DND-41 (cell line): ENCODE measurements around the gene AEBP2.
A peak's percentile ranks its signal among the peaks of the same experiment; 100 is the strongest.
"Not testable (repeated sequence)": the region's sequence is repeated elsewhere in the genome, so short reads cannot be mapped to it uniquely, and the experiment has no call there.

Experiments
- ATAC-seq: fragments of 200-7000 bp; cut with Tn5 transposase; 3 replicates; pipeline ENCODE4 v1.9.1; 2021; ENCODE audit warnings: low read depth; ENCODE audit not compliant: insufficient read depth
- DNase-seq: peaks from one replicate; pipeline ENCODE4 v3.0.0-alpha.2; 2020
- H2AFZ ChIP-seq: 2 replicates; pipeline ENCODE4 v1.6.0; 2012; ENCODE audit warnings: low read depth, low read length
- H3K27ac ChIP-seq: 2 replicates; pipeline ENCODE4 v1.5.1; 2012; ENCODE audit warnings: low read length, inconsistent platforms
- H3K27me3 ChIP-seq: fragments of 200-600 bp; sonication (generic); 2 replicates; pipeline ENCODE4 v1.6.0; 2012; ENCODE audit warnings: low read length, mild to moderate bottlenecking, inconsistent platforms; ENCODE audit not compliant: insufficient read depth, poor library complexity
- H3K36me3 ChIP-seq: 2 replicates; pipeline ENCODE4 v1.5.1; 2012; ENCODE audit warnings: low read length, inconsistent platforms; ENCODE audit not compliant: insufficient read depth
- H3K4me1 ChIP-seq: 2 replicates; pipeline ENCODE4 v1.5.1; 2012; ENCODE audit warnings: mild to moderate bottlenecking, low read length; ENCODE audit not compliant: insufficient read depth
- H3K4me2 ChIP-seq: 2 replicates; pipeline ENCODE4 v1.6.0; 2012; ENCODE audit warnings: mild to moderate bottlenecking, moderate library complexity, low read length, inconsistent platforms; ENCODE audit not compliant: insufficient read depth
- H3K4me3 ChIP-seq, 2 experiments: fragments of 200-600 bp in 1 of 2; shearing (Covaris generic) in 1 of 2; 2 replicates each; pipeline ENCODE4 v1.5.1; 2012 to 2016; ENCODE audit warnings: inconsistent platforms in 2 of 2, low read length in 2 of 2, mild to moderate bottlenecking in 2 of 2, low read depth in 1 of 2, moderate library complexity in 1 of 2
- H3K79me2 ChIP-seq: 2 replicates; pipeline ENCODE4 v1.6.0; 2012; ENCODE audit warnings: low read length, inconsistent platforms; ENCODE audit not compliant: insufficient read depth
- H3K9ac ChIP-seq: 2 replicates; pipeline ENCODE4 v1.6.0; 2012; ENCODE audit warnings: low read depth, mild to moderate bottlenecking, inconsistent platforms, low read length, moderate library complexity
- H3K9me3 ChIP-seq: 2 replicates; pipeline ENCODE4 v1.5.1; 2012; ENCODE audit warnings: low read length, moderate library complexity, mild to moderate bottlenecking, inconsistent platforms; ENCODE audit not compliant: insufficient read depth, severe bottlenecking
- H4K20me1 ChIP-seq: 2 replicates; pipeline ENCODE4 v1.6.0; 2012; ENCODE audit warnings: low read length; ENCODE audit not compliant: insufficient read depth
- EZH2 ChIP-seq: IDR thresholded peaks from 3 replicates; pipeline ENCODE4 v1.6.1; 2012; ENCODE audit warnings: borderline replicate concordance, low read depth, mild to moderate bottlenecking, moderate library complexity, low read length, inconsistent platforms; ENCODE audit not compliant: severe bottlenecking
- TF ChIP-seq, protein P1 (sequence below): IDR thresholded peaks from 2 replicates; pipeline ENCODE4 v1.5.1; 2012; ENCODE audit warnings: borderline replicate concordance, low read length, moderate library complexity, mild to moderate bottlenecking; ENCODE audit not compliant: poor library complexity, severe bottlenecking; ENCODE audit errors: extremely low read depth

AEBP2 gene

DNA sequence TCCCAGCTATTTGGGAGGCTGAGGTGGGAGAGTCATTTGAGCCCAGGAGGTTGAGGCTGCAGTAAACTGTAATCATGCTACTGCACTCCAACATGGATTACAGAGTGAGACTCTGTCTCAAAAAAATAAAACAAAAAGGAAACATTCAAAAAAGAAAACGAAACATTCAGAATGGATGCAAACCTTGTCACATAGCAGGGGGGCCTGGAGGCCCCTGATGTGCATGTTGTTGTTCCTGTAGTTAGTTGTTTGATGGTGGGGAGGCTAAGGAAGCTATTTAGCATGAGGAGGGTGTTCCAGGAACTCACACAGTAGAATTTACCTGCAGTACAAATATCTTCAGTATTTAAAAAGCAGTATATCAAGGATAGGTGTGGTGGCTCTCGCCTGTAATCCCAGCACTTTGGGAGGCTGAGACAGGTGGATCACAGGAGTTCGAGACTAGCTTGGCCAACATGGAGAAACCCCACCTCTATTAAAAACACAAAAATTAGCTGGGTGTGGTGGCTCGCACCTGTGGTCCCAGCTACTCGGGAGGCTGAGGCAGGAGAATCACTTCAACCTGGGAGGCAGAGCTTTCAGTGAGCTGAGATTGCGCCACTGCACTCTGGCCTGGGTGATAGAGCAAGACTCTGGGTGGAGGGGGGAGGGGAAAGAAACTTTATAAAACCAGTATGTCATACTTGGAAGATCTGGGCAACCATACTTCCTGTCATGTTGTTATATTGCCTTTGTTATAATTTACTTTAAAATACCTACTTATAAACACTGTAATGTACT is 17.6 kb upstream of the AEBP2 start:
- H3K36me3 ChIP-seq = no peaks in the 10 kb centered on the region
- H3K4me3 ChIP-seq = no peak overlapping the region
- TF ChIP-seq, protein P1, sequence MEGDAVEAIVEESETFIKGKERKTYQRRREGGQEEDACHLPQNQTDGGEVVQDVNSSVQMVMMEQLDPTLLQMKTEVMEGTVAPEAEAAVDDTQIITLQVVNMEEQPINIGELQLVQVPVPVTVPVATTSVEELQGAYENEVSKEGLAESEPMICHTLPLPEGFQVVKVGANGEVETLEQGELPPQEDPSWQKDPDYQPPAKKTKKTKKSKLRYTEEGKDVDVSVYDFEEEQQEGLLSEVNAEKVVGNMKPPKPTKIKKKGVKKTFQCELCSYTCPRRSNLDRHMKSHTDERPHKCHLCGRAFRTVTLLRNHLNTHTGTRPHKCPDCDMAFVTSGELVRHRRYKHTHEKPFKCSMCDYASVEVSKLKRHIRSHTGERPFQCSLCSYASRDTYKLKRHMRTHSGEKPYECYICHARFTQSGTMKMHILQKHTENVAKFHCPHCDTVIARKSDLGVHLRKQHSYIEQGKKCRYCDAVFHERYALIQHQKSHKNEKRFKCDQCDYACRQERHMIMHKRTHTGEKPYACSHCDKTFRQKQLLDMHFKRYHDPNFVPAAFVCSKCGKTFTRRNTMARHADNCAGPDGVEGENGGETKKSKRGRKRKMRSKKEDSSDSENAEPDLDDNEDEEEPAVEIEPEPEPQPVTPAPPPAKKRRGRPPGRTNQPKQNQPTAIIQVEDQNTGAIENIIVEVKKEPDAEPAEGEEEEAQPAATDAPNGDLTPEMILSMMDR = no peak
- no peak for TF ChIP-seq EZH2
- H3K4me2 ChIP-seq = no peak overlapping the region
- H3K27me3 ChIP-seq = no peaks in the 10 kb centered on the region
- no peaks in the 10 kb centered on the region for H3K9me3 ChIP-seq
- no peaks in the 10 kb centered on the region for H3K79me2 ChIP-seq
- no peaks in the 10 kb centered on the region for H4K20me1 ChIP-seq
- no peak overlapping the region for H3K9ac ChIP-seq
- H3K4me1 ChIP-seq = peaks cover 16% of the 10 kb centered on the region
- ATAC-seq = peak; percentile 67; the same call in 1 of the 3 replicates
- peak overlapping the region; percentile 56; the same call in 1 of the 2 replicates for H2AFZ ChIP-seq
- peak overlapping the region; percentile 46 for H3K27ac ChIP-seq
- peak; percentile 40 for DNase-seq

DNA sequence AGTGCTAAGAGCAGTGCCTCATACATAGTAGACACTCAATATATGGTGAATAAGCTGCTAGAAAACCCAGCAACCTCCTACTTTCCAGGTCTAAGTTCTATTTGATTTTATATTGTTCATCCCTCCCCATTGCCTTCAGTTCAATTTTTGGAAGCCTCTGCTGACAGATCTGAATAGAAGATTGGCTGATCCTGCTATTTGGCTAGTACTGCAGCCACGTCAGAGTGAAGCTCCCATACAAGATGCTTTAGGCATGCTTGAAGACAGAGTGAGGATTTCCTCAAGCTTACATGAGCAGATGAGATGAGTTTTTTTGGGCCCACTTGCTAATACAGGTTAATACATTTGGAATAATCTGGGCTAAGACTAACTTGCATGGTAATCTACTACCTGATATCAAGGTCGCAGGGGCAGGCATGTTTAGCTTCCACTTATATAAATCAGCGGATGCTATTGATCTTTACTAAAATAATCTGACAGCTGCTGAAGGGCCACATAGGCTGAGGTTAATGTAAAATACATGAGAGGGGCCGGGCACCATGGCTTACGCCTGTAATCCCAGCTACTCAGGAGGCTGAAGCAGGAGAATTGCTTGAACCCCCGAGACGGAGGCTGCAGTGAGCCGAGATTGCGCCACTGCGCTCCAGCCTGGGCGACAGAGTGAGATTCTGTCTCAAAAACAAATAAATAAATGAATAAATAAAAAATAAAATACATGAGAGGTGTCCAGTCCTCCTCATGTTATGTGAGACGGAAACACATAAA is 15.9 kb upstream of the AEBP2 start:
- Histone ChIP-seq H3K9ac (no peak overlapping the region), H3K4me1 (peaks cover 21% of the 10 kb centered on the region), H3K36me3 (no peaks in the 10 kb centered on the region), H3K9me3 (no peaks in the 10 kb centered on the region), H3K4me3 (no peak overlapping the region), H2AFZ (no peak overlapping the region), H3K4me2 (no peak overlapping the region), H3K79me2 (no peaks in the 10 kb centered on the region), H3K27me3 (no peaks in the 10 kb centered on the region), H3K27ac (no peak overlapping the region), H4K20me1 (no peaks in the 10 kb centered on the region)
- ATAC-seq = no peak
- DNase-seq = no peak
- TF ChIP-seq, protein P1 = no peak
- no peak for TF ChIP-seq EZH2

DNA sequence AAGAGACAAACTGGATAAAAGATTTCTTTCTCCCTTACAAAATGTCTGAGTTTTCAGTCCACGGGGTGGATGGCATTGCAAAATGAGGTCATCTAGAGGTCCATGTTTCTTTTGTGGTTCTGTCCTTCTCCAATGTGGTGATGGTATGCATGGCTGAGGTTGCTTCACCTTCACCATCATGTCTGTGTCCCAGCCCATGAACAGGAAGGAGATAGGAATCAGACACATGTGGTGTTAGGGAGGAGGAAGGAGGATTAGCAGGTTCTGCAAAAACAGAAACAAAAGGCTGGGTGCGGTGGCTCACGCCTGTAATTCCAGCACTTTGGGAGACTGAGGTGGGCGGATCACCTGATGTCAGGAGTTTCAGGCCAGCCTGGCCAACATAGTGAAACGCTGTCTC is 11.0 kb upstream of the AEBP2 start:
- Histone ChIP-seq H4K20me1 (no peaks in the 10 kb centered on the region), H2AFZ (no peak overlapping the region), H3K4me3 (no peak overlapping the region), H3K9ac (no peak overlapping the region), H3K27ac (peak overlapping the region; percentile 48), H3K36me3 (no peaks in the 10 kb centered on the region), H3K4me2 (no peak overlapping the region), H3K9me3 (no peaks in the 10 kb centered on the region), H3K4me1 (peaks cover 42% of the 10 kb centered on the region), H3K79me2 (0 out of 2 replicates have a peak, but pooled peaks cover 3% of the 10 kb centered on the region), H3K27me3 (no peaks in the 10 kb centered on the region)
- DNase-seq = peak; percentile 41
- peak; percentile 34; the same call in 2 of the 3 replicates for ATAC-seq
- no peak for TF ChIP-seq EZH2
- TF ChIP-seq, protein P1 = no peak

DNA sequence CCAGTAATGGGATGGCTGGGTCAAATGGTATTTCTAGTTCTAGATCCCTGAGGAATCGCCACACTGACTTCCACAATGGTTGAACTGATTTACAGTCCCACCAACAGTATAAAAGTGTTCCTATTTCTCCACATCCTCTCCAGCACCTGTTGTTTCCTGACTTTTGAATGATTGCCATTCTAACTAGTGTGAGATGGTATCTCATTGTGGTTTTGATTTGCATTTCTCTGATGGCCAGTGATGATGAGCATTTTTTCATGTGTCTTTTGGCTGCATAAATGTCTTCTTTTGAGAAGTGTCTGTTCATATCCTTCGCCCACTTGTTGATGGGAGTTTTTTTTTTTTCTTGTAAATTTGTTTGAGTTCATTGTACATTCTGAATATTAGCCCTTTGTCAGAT is 9.8 kb upstream of the AEBP2 start:
- not testable (repeated sequence) for H3K4me3 ChIP-seq, H2AFZ ChIP-seq, H3K9me3 ChIP-seq, DNase-seq, H3K36me3 ChIP-seq, H4K20me1 ChIP-seq, H3K9ac ChIP-seq, H3K4me2 ChIP-seq, ATAC-seq, H3K27ac ChIP-seq, H3K79me2 ChIP-seq, H3K27me3 ChIP-seq
- peaks cover 54% of the 10 kb centered on the region for H3K4me1 ChIP-seq
